Measurements from ENCODE around the gene ZNF674. TPM values are rescaled to one million over a fixed set of nuclear protein-coding genes. Genes with fewer than 3 reads are reported as not detected.

Gene ZNF674
- total and polyA plus RNA-seq, 2 of the 4 experiments (the other 2 are of a cell fraction): 2.2 to 13.4 TPM

DNA sequence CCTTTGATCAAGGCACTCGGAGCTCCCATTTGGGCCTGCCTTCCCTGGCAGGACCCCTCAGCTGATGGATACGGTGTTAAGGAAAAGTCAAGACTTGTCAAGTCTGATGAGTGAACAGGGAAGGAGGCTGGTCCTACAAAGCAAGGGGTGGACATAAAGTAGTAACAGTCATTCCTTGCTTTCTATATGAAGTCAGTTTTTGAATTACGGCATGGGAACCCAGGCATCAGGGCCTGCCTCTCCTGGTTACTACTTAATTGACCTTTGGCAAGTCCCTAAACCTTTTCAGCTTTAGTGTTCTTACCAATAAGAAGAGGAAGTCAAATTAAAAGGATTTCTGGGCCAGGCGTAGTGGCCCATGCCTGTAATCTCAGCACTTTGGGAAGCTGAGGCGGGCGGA, 35.4 kb upstream of the ZNF674 start:
- H3K4me3 ChIP-seq (ENCODE audit: insufficient read depth, low read depth, low read length): no peak overlapping the region
- H3K9me1 ChIP-seq (ENCODE audit: insufficient read depth, low read length): 0 out of 2 replicates have a peak, but pooled peaks cover 3% of the 10 kb centered on the region
- intact Hi-C loops (cut with micrococcal nuclease) (no loop called here), dilution Hi-C loops (cut with HindIII; ENCODE audit: low sequenced_read_pairs, unreplicated experiment) (no loop called here), in situ Hi-C loops (cut with MboI; ENCODE audit: low sequenced_read_pairs) (no loop called here)
- no peak overlapping the region for H4K91ac ChIP-seq (ENCODE audit: insufficient read depth, low read depth, low read length)
- H2BK20ac ChIP-seq (ENCODE audit: low read depth, low read length): no peak overlapping the region
- H3K9ac ChIP-seq (ENCODE audit: low read depth, low read length): no peak overlapping the region
- no peak overlapping the region for H4K5ac ChIP-seq (ENCODE audit: low read depth, low read length)
- no peaks in the 10 kb centered on the region for H3K9me3 ChIP-seq (ENCODE audit: control insufficient read depth, insufficient read depth, low read length)
- no peak overlapping the region for H3K56ac ChIP-seq (ENCODE audit: extremely low read depth, insufficient read depth, low read length)
- no peak overlapping the region; the same call in 1 of the 2 replicates for H3K4ac ChIP-seq (ENCODE audit: low read depth, low read length)
- H2AK5ac ChIP-seq (ENCODE audit: low read depth, low read length): no peak overlapping the region
- H2AK9ac ChIP-seq (replicated peaks; ENCODE audit: low read depth, low read length, poor library complexity): no peak overlapping the region
- H4K20me1 ChIP-seq (ENCODE audit: insufficient read depth, low read length): no peaks in the 10 kb centered on the region
- no peak for DNase-seq
- ATAC-seq (ENCODE audit: low read depth): no peak
- TF ChIP-seq RFX5 (IDR thresholded peaks at IDR 0.05; ENCODE audit: low read depth, low read length) (no peak), POLR2A (IDR thresholded peaks at IDR 0.05; ENCODE audit: low read depth, low read length) (no peak), RAD21 (IDR thresholded peaks at IDR 0.05; ENCODE audit: low read length) (no peak), SMC3 (IDR thresholded peaks at IDR 0.05; ENCODE audit: low read depth, low read length) (no peak), MXI1 (IDR thresholded peaks at IDR 0.05; ENCODE audit: borderline replicate concordance, low read depth, low read length) (no peak), FOS (IDR thresholded peaks at IDR 0.05; ENCODE audit: low read depth, low read length) (no peak), MAZ (IDR thresholded peaks at IDR 0.05; ENCODE audit: borderline replicate concordance, low read depth, low read length) (no peak), RCOR1 (IDR thresholded peaks at IDR 0.05; ENCODE audit: insufficient replicate concordance, low read length) (no peak), CEBPB (IDR thresholded peaks at IDR 0.05; ENCODE audit: low read depth, low read length) (no peak), MAFK (IDR thresholded peaks at IDR 0.05; ENCODE audit: low read depth, low read length) (no peak), CHD1 (IDR thresholded peaks at IDR 0.05; ENCODE audit: low read depth, low read length) (no peak), NFE2L2 (IDR thresholded peaks at IDR 0.05; ENCODE audit: low read depth, low read length) (no peak), BHLHE40 (IDR thresholded peaks at IDR 0.05; ENCODE audit: low read depth, low read length) (no peak)
- TF ChIP-seq, protein P1, sequence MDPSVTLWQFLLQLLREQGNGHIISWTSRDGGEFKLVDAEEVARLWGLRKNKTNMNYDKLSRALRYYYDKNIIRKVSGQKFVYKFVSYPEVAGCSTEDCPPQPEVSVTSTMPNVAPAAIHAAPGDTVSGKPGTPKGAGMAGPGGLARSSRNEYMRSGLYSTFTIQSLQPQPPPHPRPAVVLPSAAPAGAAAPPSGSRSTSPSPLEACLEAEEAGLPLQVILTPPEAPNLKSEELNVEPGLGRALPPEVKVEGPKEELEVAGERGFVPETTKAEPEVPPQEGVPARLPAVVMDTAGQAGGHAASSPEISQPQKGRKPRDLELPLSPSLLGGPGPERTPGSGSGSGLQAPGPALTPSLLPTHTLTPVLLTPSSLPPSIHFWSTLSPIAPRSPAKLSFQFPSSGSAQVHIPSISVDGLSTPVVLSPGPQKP (IDR thresholded peaks at IDR 0.05; ENCODE audit: borderline replicate concordance, low read depth, low read length): no peak
- TF ChIP-seq, protein P2, sequence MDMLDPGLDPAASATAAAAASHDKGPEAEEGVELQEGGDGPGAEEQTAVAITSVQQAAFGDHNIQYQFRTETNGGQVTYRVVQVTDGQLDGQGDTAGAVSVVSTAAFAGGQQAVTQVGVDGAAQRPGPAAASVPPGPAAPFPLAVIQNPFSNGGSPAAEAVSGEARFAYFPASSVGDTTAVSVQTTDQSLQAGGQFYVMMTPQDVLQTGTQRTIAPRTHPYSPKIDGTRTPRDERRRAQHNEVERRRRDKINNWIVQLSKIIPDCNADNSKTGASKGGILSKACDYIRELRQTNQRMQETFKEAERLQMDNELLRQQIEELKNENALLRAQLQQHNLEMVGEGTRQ (IDR thresholded peaks at IDR 0.05; ENCODE audit: low read depth, low read length): no peak
- TF ChIP-seq, protein P3, sequence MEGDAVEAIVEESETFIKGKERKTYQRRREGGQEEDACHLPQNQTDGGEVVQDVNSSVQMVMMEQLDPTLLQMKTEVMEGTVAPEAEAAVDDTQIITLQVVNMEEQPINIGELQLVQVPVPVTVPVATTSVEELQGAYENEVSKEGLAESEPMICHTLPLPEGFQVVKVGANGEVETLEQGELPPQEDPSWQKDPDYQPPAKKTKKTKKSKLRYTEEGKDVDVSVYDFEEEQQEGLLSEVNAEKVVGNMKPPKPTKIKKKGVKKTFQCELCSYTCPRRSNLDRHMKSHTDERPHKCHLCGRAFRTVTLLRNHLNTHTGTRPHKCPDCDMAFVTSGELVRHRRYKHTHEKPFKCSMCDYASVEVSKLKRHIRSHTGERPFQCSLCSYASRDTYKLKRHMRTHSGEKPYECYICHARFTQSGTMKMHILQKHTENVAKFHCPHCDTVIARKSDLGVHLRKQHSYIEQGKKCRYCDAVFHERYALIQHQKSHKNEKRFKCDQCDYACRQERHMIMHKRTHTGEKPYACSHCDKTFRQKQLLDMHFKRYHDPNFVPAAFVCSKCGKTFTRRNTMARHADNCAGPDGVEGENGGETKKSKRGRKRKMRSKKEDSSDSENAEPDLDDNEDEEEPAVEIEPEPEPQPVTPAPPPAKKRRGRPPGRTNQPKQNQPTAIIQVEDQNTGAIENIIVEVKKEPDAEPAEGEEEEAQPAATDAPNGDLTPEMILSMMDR (conservative IDR thresholded peaks at IDR 0.05; ENCODE audit: low read depth, low read length): no peak
- no peak overlapping the region for H4K8ac ChIP-seq (ENCODE audit: low read depth in 2 of 2, low read length in 2 of 2)
- no peak overlapping the region for H3K4me2 ChIP-seq (ENCODE audit: low read depth, low read length)
- ChIA-PET CTCF (no interaction called here), POLR2A (ENCODE audit: unreplicated experiment) (no interaction called here)
- no peak overlapping the region for H3K18ac ChIP-seq (ENCODE audit: low read depth, low read length)
- H2AFZ ChIP-seq (replicated peaks; ENCODE audit: low read length, poor library complexity): no peak overlapping the region
- no peak overlapping the region for H2BK15ac ChIP-seq (ENCODE audit: low read depth, low read length)
- no TSS peak for BruUV-seq (replicated peaks)
- H3K27me3 ChIP-seq (ENCODE audit: control insufficient read depth, insufficient read depth, low read length): no peaks in the 10 kb centered on the region
- no CpG with 5 or more reads among the region's 6 CpGs for WGBS, 2 experiments (ENCODE audit: extremely low coverage in 2 of 2, insufficient read length in 1 of 2)
- no peak overlapping the region for H3K27ac ChIP-seq (ENCODE audit: insufficient read depth, low read length)
- H3K14ac ChIP-seq (replicated peaks; ENCODE audit: low read depth, low read length): no peak overlapping the region
- H2BK5ac ChIP-seq (ENCODE audit: low read depth, low read length, poor library complexity, severe bottlenecking): no peak overlapping the region
- no peak overlapping the region; the same call in 1 of the 2 replicates for H2BK120ac ChIP-seq (ENCODE audit: low read depth, low read length)
- H3K36me3 ChIP-seq (ENCODE audit: control insufficient read depth, insufficient read depth, low read length): no peaks in the 10 kb centered on the region
- H3K79me1 ChIP-seq (ENCODE audit: low read depth in 1 of 2, low read length in 2 of 2): peaks cover 7 to 32% of the 10 kb centered on the region in 2 experiments; a peak in 2 of 4 replicates
- H3K4me1 ChIP-seq (ENCODE audit: control insufficient read depth, insufficient read depth, low read length): peaks cover 4% of the 10 kb centered on the region; the same call in 1 of the 2 replicates
- H3K23ac ChIP-seq (ENCODE audit: low read depth, low read length): no peak overlapping the region

All from IMR-90 (cell line).